GM06990 (cell line): ENCODE measurements around the gene P2RY6.

Source experiments
- DNase-seq: peaks from one replicate; pipeline ENCODE4 v3.0.0-alpha.2; 2011; ENCODE audit not compliant: insufficient read length; ENCODE audit errors: extremely low read depth
- H3K27me3 ChIP-seq: replicated peaks from 2 replicates; pipeline ENCODE4 v1.6.0; 2011; ENCODE audit warnings: low read length; ENCODE audit not compliant: control insufficient read depth, insufficient read depth
- H3K36me3 ChIP-seq: 2 replicates; pipeline ENCODE4 v1.5.1; 2011; ENCODE audit warnings: low read length; ENCODE audit not compliant: control insufficient read depth, insufficient read depth
- H3K4me3 ChIP-seq: replicated peaks from 2 replicates; pipeline ENCODE4 v1.5.1; 2011; ENCODE audit warnings: low read depth, mild to moderate bottlenecking, control low read depth, low read length
- TF ChIP-seq, protein P1 (sequence below): IDR thresholded peaks from 2 replicates; pipeline ENCODE4 v1.5.1; 2011; ENCODE audit warnings: low read length, control low read depth, mild to moderate bottlenecking, inconsistent platforms; ENCODE audit not compliant: insufficient read depth, poor library complexity, severe bottlenecking

Gene P2RY6

GRCh38 chr11:73311394-73311869 is 39.3 kb downstream of the P2RY6 start:
- Histone ChIP-seq H3K36me3 (no peaks in the 10 kb centered on the region), H3K4me3 (no peak overlapping the region), H3K27me3 (no peaks in the 10 kb centered on the region)
- no peak for DNase-seq
- TF ChIP-seq, protein P1, sequence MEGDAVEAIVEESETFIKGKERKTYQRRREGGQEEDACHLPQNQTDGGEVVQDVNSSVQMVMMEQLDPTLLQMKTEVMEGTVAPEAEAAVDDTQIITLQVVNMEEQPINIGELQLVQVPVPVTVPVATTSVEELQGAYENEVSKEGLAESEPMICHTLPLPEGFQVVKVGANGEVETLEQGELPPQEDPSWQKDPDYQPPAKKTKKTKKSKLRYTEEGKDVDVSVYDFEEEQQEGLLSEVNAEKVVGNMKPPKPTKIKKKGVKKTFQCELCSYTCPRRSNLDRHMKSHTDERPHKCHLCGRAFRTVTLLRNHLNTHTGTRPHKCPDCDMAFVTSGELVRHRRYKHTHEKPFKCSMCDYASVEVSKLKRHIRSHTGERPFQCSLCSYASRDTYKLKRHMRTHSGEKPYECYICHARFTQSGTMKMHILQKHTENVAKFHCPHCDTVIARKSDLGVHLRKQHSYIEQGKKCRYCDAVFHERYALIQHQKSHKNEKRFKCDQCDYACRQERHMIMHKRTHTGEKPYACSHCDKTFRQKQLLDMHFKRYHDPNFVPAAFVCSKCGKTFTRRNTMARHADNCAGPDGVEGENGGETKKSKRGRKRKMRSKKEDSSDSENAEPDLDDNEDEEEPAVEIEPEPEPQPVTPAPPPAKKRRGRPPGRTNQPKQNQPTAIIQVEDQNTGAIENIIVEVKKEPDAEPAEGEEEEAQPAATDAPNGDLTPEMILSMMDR = no peak

GRCh38 chr11:73312036-73312435 is 39.9 kb downstream of the P2RY6 start:
- H3K36me3 ChIP-seq = no peaks in the 10 kb centered on the region
- TF ChIP-seq, protein P1 = no peak
- no peak for DNase-seq
- no peak overlapping the region for H3K4me3 ChIP-seq
- H3K27me3 ChIP-seq = no peaks in the 10 kb centered on the region

DNA sequence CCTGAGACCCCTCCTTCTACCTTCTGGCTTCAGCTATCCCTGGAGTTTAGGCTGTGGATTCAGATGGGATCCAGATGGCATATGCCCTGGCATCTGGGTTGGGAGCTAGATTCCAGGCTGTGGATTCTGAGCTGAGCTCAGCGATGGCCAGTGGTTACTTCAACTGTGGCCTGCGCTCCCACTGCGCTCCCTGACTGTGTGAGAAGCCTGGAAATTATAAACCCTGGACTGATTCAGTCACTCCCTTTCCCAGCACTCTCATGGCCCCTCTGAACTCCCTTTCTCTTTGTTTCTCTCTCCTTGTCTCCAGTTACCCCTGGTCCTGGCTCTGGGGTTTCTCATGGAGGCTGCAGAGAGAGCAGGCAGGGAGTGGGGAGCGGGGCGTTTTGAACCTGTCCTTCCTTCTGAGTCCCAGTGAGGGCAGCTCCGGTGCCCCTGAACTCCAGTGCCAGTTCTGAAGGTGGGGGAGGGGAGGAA is 40.8 kb downstream of the P2RY6 start:
- no peak for DNase-seq
- Histone ChIP-seq H3K36me3 (no peaks in the 10 kb centered on the region), H3K4me3 (no peak overlapping the region), H3K27me3 (no peaks in the 10 kb centered on the region)
- TF ChIP-seq, protein P1 = no peak

GRCh38 chr11:73313652-73314051 is 41.5 kb downstream of the P2RY6 start:
- DNase-seq = no peak
- H3K27me3 ChIP-seq = no peaks in the 10 kb centered on the region
- H3K36me3 ChIP-seq = no peaks in the 10 kb centered on the region
- H3K4me3 ChIP-seq = no peak overlapping the region
- TF ChIP-seq, protein P1 = no peak

DNA sequence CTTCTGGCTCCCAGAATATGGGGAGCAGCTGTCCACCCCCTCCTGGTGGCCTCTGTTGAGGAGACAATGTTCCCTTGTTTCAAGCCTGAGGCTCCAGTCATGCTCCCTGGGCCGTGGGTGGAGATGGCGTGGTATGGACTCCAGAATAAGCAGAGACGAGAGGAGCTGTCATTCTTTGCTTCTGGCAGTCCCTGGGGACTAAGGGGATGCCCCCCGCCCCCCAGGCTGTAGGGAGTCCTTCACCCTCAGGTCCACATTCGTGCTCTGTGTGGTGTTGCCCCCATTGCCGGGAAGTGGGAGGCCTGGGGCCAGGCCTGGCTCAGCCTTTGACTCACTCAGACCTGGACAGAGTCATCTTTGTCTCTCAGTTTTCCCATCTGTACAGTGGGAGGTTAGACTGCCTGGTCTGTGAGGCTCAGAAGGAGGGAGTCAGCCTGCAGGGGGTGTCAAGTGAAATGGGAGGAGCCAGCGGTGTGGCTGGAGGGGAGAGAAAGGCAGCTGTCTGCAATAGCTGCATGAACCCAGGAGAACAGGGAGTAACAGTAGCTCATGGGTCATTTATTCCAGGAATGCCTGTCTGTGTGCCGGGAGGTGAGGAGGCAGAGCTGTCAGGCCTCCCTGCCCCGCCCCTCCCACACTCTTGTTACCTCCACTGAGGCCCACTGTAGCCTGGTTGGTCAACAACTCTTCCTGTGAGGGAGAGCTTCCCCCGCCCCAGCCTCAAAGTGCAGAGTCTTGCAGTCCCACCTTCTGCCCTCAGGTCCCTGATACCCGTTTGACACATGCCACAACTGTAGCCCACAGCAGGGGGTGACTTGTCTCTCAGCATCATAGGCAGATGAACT is 42.2 kb downstream of the P2RY6 start:
- Histone ChIP-seq H3K4me3 (no peak overlapping the region), H3K27me3 (no peaks in the 10 kb centered on the region), H3K36me3 (no peaks in the 10 kb centered on the region)
- TF ChIP-seq, protein P1 = peak; percentile 9
- DNase-seq = no peak
